ENCODE data around the gene CDSN. TPM values are rescaled to one million over a fixed set of nuclear protein-coding genes. Genes with fewer than 3 reads are reported as not detected.

Gene CDSN
- total and polyA plus RNA-seq, 12 donors = 0.03 to 0.08 TPM; not detected in 10

DNA sequence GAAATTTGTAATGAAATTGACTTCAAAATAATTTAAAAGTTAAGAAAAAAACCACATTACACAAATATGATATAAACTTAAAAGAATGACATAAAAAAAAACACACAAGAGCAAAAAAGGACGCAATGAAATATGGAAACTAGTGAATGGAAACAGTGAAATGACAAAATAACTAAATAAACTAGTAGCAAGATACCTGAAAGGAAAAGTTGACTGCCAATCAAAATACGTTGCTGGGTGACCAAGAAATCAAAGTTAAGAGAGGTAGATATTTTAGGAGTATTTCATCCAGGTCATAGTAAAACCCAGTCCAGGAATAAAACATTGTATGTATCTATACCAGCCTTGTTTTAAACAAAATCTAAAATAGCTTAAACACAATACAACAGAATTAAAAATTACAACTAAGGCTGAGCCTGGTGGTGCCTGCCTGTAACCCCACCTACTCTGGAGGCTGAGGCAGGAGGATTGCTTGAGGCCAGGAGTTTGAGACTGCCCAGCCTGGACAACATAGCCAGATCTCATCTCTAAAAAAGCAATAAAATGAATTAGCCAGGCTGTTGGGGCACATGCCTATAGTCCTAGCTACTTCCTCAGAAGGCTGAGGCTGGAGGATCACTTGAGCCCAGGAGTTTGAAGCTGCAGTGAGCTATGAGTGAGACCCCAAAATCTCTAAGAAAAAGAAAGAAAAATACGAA lies 29.8 kb downstream of the CDSN start:
- no peaks in the 10 kb centered on the region for H3K9me3 ChIP-seq (replicated peaks in 1 of 3)
- no peaks in the 10 kb centered on the region for H3K27me3 ChIP-seq
- H3K27ac ChIP-seq = no peak overlapping the region
- H3K4me1 ChIP-seq (replicated peaks in 1 of 2) = peaks cover 0 to 4% of the 10 kb centered on the region in 2 donors
- WGBS, 4 donors = 83 to 86% (median 84%) methylated on average over 3 of the region's 3 CpGs
- H3K36me3 ChIP-seq (replicated peaks in 1 of 2) = no peaks in the 10 kb centered on the region
- TF ChIP-seq POLR2A (IDR thresholded peaks at IDR 0.05) = no peak
- TF ChIP-seq, protein P1, sequence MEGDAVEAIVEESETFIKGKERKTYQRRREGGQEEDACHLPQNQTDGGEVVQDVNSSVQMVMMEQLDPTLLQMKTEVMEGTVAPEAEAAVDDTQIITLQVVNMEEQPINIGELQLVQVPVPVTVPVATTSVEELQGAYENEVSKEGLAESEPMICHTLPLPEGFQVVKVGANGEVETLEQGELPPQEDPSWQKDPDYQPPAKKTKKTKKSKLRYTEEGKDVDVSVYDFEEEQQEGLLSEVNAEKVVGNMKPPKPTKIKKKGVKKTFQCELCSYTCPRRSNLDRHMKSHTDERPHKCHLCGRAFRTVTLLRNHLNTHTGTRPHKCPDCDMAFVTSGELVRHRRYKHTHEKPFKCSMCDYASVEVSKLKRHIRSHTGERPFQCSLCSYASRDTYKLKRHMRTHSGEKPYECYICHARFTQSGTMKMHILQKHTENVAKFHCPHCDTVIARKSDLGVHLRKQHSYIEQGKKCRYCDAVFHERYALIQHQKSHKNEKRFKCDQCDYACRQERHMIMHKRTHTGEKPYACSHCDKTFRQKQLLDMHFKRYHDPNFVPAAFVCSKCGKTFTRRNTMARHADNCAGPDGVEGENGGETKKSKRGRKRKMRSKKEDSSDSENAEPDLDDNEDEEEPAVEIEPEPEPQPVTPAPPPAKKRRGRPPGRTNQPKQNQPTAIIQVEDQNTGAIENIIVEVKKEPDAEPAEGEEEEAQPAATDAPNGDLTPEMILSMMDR (IDR thresholded peaks at IDR 0.05) = no peak
- intact Hi-C loops (cut with DNase I) = no loop called here
- DNase-seq = no peak
- no peak overlapping the region for H3K4me3 ChIP-seq

DNA sequence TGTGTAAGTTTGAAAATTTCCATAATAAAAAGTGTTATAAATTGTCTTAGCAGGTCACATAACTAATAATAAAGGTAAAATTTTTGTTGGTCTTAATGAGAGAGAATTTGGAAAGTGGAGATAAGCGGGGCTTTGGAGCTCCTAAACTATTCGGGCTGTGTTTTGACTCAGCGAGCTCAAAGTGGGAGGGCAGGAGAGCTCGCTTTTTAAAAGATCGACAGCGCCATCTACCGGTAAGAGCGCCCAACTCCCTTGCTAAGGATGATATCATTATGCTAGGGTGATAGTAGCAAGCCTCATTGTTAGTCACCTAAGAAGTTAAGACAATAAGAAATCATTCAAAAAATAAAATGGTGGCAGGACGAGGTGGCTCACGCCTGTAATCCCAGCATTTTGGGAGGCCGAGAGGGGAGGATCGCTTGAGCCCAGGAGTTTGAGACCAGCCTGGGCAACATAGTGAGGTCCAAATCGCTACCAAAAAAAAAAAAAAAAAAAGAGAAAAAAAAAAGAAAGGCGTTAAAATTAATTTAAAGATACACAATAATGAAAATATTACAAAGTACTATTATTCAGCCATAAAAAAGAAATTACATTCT lies 32.7 kb downstream of the CDSN start:
- Histone ChIP-seq H3K27ac (no peak overlapping the region), H3K27me3 (no peaks in the 10 kb centered on the region), H3K9me3 (replicated peaks in 1 of 3) (no peaks in the 10 kb centered on the region), H3K36me3 (replicated peaks in 1 of 2) (no peaks in the 10 kb centered on the region), H3K4me3 (no peak overlapping the region), H3K4me1 (replicated peaks in 1 of 2) (no peaks in the 10 kb centered on the region)
- intact Hi-C loops (cut with DNase I) = no loop called here
- no peak for TF ChIP-seq POLR2A (IDR thresholded peaks at IDR 0.05)
- TF ChIP-seq, protein P1 (IDR thresholded peaks at IDR 0.05) = peak; percentile 63 to 80 (median 78)
- peak; percentile 69 to 95 (median 89) for DNase-seq
- 12% methylated on average over 14 of the region's 14 CpGs for WGBS, 4 donors

DNA sequence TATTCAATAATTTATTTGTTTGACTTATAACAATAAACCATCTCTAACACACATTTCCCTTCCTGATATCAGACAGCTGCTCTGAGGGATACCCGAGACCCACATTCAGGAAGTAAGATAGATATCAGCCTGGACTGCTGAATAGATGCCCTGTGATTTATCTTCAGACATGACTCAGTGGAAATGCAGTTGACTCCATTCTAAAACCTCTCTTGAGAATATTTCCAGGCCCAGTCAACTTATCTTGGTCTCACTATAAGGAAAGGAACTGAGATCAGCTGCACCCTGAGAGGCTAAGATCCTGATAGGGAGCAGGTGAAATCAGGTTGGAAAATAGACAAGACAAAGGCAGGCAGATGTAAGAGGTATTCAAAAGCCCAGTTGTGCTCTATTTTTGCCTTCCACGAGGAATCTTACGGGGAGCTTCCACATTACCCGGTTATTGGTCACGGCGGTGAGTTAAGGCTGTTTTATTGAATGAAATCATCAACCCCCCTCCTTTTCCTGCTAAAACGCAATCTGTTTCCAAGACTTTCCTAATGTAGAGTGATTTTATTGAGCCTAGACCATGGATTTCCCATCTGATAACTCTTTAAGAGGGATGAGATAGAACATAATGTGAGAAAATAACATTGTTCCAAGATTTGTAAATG lies 33.3 kb downstream of the CDSN start:
- intact Hi-C loops (cut with DNase I) = no loop called here
- no peaks in the 10 kb centered on the region for H3K9me3 ChIP-seq (replicated peaks in 1 of 3)
- H3K27me3 ChIP-seq = no peaks in the 10 kb centered on the region
- TF ChIP-seq, protein P1 (IDR thresholded peaks at IDR 0.05) = no peak
- TF ChIP-seq POLR2A (IDR thresholded peaks at IDR 0.05) = no peak
- H3K27ac ChIP-seq = peak overlapping the region in 1 of 5 donors; percentile 66
- H3K4me1 ChIP-seq (replicated peaks in 1 of 2) = no peaks in the 10 kb centered on the region
- WGBS, 4 donors = 31 to 34% (median 34%) methylated on average over 7 of the region's 7 CpGs
- DNase-seq = no peak
- no peak overlapping the region for H3K4me3 ChIP-seq
- no peaks in the 10 kb centered on the region for H3K36me3 ChIP-seq (replicated peaks in 1 of 2)

DNA sequence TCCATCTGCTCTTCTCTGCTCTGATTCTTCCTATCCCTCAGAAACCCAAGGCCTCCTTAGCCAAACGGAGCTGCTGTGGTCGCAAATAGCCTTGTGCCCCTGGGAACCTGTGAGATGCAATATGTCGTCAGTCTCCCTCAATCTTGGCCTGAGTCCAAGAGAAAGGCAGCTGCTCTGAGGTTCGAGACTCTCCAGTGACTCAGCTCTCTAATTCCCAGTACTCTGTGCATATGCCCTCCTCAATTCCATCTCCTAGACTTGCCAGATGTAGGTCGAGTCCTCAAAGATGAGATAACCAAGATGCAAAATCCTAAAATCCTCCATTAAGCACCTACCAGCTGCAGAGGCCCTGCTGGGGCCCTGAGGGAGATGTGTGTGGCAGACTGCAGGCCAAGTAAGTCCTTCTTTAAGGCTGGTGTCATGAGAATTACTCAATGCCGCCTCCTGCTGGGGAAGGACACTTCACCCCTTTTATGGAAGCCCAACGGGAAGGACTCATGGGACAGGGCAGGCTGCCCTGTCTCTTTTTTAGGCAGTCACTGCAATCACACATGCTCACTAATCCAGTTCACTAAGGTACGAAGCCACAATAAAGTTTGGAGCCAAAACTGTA lies 36.4 kb downstream of the CDSN start:
- H3K27ac ChIP-seq = no peak overlapping the region
- TF ChIP-seq, protein P1 (IDR thresholded peaks at IDR 0.05) = peak in 2 of 6 experiments; percentile 15 to 29
- TF ChIP-seq POLR2A (IDR thresholded peaks at IDR 0.05) = no peak
- no peak overlapping the region for H3K4me3 ChIP-seq
- intact Hi-C loops (cut with DNase I) = loop anchor here in 1 of 2 donors (5.0 kb wide), 1 partner anchor 257 kb away; no protein-coding TSS in a partner anchor
- peak in 4 of 7 donors; percentile 26 to 43 (median 34) for DNase-seq
- H3K4me1 ChIP-seq (replicated peaks in 1 of 2) = peaks cover 0 to 3% of the 10 kb centered on the region in 2 donors
- H3K9me3 ChIP-seq (replicated peaks in 1 of 3) = no peaks in the 10 kb centered on the region
- 34 to 53% (median 51%) methylated on average over 7 to 8 of the region's 8 CpGs for WGBS, 4 donors
- H3K27me3 ChIP-seq = no peaks in the 10 kb centered on the region
- H3K36me3 ChIP-seq (replicated peaks in 1 of 2) = no peaks in the 10 kb centered on the region
